WTC11 (cell line): Measurements from ENCODE around the gene GPR89B. TPM values are rescaled to one million over a fixed set of nuclear protein-coding genes. Genes with fewer than 3 reads are reported as not detected.

Experiments used
- ATAC-seq: fragments of 200-7000 bp; cut with Tn5 transposase; 2 replicates; pipeline ENCODE4 v1.10.0; 2021; ENCODE audit warnings: mild to moderate bottlenecking, moderate library complexity
- CTCF ChIA-PET: fragments of 300-600 bp; sonication (Branson Sonifier 250); formaldehyde crosslinking; loops from one replicate; lab custom pipeline; 2021; ENCODE audit warnings: antibody characterized with exemption; lab: Charles Lee
- POLR2A ChIA-PET: fragments of 350-600 bp; sonication (Branson Sonifier 250); formaldehyde crosslinking; loops from one replicate; lab custom pipeline; 2021; ENCODE audit warnings: antibody characterized with exemption; lab: Charles Lee
- DNase-seq: peaks from one replicate; pipeline ENCODE4 v3.0.0; 2021; ENCODE audit warnings: low spot score
- H3K27ac Mint-ChIP-seq: 2 replicates; pipeline ENCODE4 v1.8.0; 2021; ENCODE audit warnings: mixed read lengths
- H3K27me3 Mint-ChIP-seq: 2 replicates; pipeline ENCODE4 v1.8.0; 2021; ENCODE audit warnings: low read depth, mild to moderate bottlenecking, moderate library complexity, mixed read lengths
- H3K36me3 Mint-ChIP-seq: 2 replicates; pipeline ENCODE4 v1.8.0; 2021; ENCODE audit warnings: mixed read lengths
- H3K4me1 Mint-ChIP-seq: 2 replicates; pipeline ENCODE4 v1.8.0; 2022; ENCODE audit warnings: mixed read lengths
- H3K4me3 Mint-ChIP-seq: 2 replicates; pipeline ENCODE4 v1.8.0; 2021; ENCODE audit warnings: mild to moderate bottlenecking, moderate library complexity, mixed read lengths
- H3K9me3 Mint-ChIP-seq: 2 replicates; pipeline ENCODE4 v1.8.0; 2021; ENCODE audit warnings: mixed read lengths
- CBFB ChIP-seq: sonication (generic); formaldehyde crosslinking; IDR thresholded peaks from 2 replicates; pipeline ENCODE4 v1.8.1; 2022; ENCODE audit warnings: mild to moderate bottlenecking, low read depth, missing genetic modification reagents
- CTCF ChIP-seq: fragments of 200-600 bp; IDR thresholded peaks from 2 replicates; pipeline ENCODE4 v1.8.0; 2022; ENCODE audit warnings: antibody characterized with exemption
- ETV6 ChIP-seq: sonication (generic); formaldehyde crosslinking; IDR thresholded peaks from 2 replicates; pipeline ENCODE4 v1.8.1; 2022; ENCODE audit warnings: mild to moderate bottlenecking, missing genetic modification reagents
- FOXK1 ChIP-seq: sonication (generic); formaldehyde crosslinking; IDR thresholded peaks from 2 replicates; pipeline ENCODE4 v1.8.0; 2022; ENCODE audit warnings: mild to moderate bottlenecking, moderate library complexity, missing genetic modification reagents
- MXD4 ChIP-seq: fragments of 250-450 bp; sonication (Bioruptor Pico); IDR thresholded peaks from 2 replicates; pipeline ENCODE4 v1.8.0; 2021; ENCODE audit warnings: mild to moderate bottlenecking, moderate library complexity, borderline replicate concordance
- NFATC4 ChIP-seq: fragments of 250-450 bp; sonication (Bioruptor Pico); IDR thresholded peaks from 2 replicates; pipeline ENCODE4 v1.9.0; 2021; ENCODE audit warnings: mild to moderate bottlenecking
- NFYB ChIP-seq: sonication (generic); formaldehyde crosslinking; conservative IDR thresholded peaks from 2 replicates; pipeline ENCODE4 v1.8.0; 2022; ENCODE audit warnings: low read depth, missing genetic modification reagents
- NR1H2 ChIP-seq: sonication (generic); formaldehyde crosslinking; IDR thresholded peaks from 2 replicates; pipeline ENCODE4 v1.9.0; 2021; ENCODE audit warnings: mild to moderate bottlenecking, moderate library complexity, missing genetic modification reagents
- RELA ChIP-seq: sonication (generic); formaldehyde crosslinking; IDR thresholded peaks from 2 replicates; pipeline ENCODE4 v1.8.1; 2022; ENCODE audit warnings: missing genetic modification reagents, mild to moderate bottlenecking, borderline replicate concordance
- ZBTB21 ChIP-seq: sonication (generic); formaldehyde crosslinking; IDR thresholded peaks from 2 replicates; pipeline ENCODE4 v1.8.1; 2023; ENCODE audit warnings: mild to moderate bottlenecking, missing genetic modification reagents, borderline replicate concordance
- total RNA-seq: library from RNA; stranded (reverse); gene quantifications from 3 replicates; pipeline ENCODE4 v1.2.3, GENCODE V29; 2021
- TF ChIP-seq, protein P1 (sequence below): sonication (generic); formaldehyde crosslinking; IDR thresholded peaks from 2 replicates; pipeline ENCODE4 v1.8.1; 2023; ENCODE audit warnings: mild to moderate bottlenecking, missing genetic modification reagents
- TF ChIP-seq, protein P2 (sequence below): fragments of 250-450 bp; sonication (Bioruptor Pico); IDR thresholded peaks from 2 replicates; pipeline ENCODE4 v1.9.0; 2021; ENCODE audit warnings: mild to moderate bottlenecking, borderline replicate concordance

The GPR89B gene
- total RNA-seq, 1 experiment from 2014 or later: 16.3 TPM

- TF ChIP-seq, protein P1, sequence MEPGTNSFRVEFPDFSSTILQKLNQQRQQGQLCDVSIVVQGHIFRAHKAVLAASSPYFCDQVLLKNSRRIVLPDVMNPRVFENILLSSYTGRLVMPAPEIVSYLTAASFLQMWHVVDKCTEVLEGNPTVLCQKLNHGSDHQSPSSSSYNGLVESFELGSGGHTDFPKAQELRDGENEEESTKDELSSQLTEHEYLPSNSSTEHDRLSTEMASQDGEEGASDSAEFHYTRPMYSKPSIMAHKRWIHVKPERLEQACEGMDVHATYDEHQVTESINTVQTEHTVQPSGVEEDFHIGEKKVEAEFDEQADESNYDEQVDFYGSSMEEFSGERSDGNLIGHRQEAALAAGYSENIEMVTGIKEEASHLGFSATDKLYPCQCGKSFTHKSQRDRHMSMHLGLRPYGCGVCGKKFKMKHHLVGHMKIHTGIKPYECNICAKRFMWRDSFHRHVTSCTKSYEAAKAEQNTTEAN: no peak
- TF ChIP-seq FOXK1 (CRISPR knock-in tag) (no peak), ETV6 (CRISPR knock-in tag) (no peak), CBFB (CRISPR knock-in tag) (no peak)
These were observed 36.0 kb upstream of the GPR89B start (continued) for GRCh38 chr1:147892216-147892615.

GRCh38 chr1:147892731-147893214, 35.4 kb upstream of the GPR89B start:
- H3K27ac Mint-ChIP-seq: no peak overlapping the region
- ChIA-PET CTCF (interaction anchor here (0.5 to 3.9 kb wide), 68 partner anchors 10 to 619 kb away, joined by 3 to 143 read pairs (median 5); partner anchors contain the start of genes ACP6 and GJA8), POLR2A (interaction anchor here (0.6 to 1.2 kb wide), 3 partner anchors 170 to 371 kb away, joined by 3 to 4 read pairs (median 3); partner anchors contain the start of gene ACP6)
- H3K4me3 Mint-ChIP-seq: no peak overlapping the region
- H3K9me3 Mint-ChIP-seq: no peaks in the 10 kb centered on the region
- no peaks in the 10 kb centered on the region for H3K36me3 Mint-ChIP-seq
- TF ChIP-seq MXD4 (CRISPR knock-in tag) (no peak), RELA (CRISPR knock-in tag) (no peak), NFYB (CRISPR knock-in tag) (no peak), NFATC4 (no peak), CTCF (peak; percentile 78), ZBTB21 (CRISPR knock-in tag) (no peak)
- TF ChIP-seq, all 79 proteins: peak for 1
- DNase-seq (peak; percentile 31), ATAC-seq (0 out of 2 replicates have a peak, but pooled peaks have one; percentile 12)
- peaks cover 21% of the 10 kb centered on the region for H3K4me1 Mint-ChIP-seq
- no peaks in the 10 kb centered on the region; the same call in 1 of the 2 replicates for H3K27me3 Mint-ChIP-seq

GRCh38 chr1:147895123-147895522, 33.1 kb upstream of the GPR89B start:
- Mint-ChIP-seq H3K4me1 (peaks cover 15% of the 10 kb centered on the region), H3K9me3 (no peaks in the 10 kb centered on the region), H3K27me3 (peaks cover 3% of the 10 kb centered on the region), H3K27ac (no peak overlapping the region), H3K36me3 (no peaks in the 10 kb centered on the region), H3K4me3 (no peak overlapping the region)
- no peak for ATAC-seq
- ChIA-PET POLR2A (no interaction called here), CTCF (no interaction called here)
- no peak for TF ChIP-seq NR1H2 (CRISPR knock-in tag)
- TF ChIP-seq, protein P2, sequence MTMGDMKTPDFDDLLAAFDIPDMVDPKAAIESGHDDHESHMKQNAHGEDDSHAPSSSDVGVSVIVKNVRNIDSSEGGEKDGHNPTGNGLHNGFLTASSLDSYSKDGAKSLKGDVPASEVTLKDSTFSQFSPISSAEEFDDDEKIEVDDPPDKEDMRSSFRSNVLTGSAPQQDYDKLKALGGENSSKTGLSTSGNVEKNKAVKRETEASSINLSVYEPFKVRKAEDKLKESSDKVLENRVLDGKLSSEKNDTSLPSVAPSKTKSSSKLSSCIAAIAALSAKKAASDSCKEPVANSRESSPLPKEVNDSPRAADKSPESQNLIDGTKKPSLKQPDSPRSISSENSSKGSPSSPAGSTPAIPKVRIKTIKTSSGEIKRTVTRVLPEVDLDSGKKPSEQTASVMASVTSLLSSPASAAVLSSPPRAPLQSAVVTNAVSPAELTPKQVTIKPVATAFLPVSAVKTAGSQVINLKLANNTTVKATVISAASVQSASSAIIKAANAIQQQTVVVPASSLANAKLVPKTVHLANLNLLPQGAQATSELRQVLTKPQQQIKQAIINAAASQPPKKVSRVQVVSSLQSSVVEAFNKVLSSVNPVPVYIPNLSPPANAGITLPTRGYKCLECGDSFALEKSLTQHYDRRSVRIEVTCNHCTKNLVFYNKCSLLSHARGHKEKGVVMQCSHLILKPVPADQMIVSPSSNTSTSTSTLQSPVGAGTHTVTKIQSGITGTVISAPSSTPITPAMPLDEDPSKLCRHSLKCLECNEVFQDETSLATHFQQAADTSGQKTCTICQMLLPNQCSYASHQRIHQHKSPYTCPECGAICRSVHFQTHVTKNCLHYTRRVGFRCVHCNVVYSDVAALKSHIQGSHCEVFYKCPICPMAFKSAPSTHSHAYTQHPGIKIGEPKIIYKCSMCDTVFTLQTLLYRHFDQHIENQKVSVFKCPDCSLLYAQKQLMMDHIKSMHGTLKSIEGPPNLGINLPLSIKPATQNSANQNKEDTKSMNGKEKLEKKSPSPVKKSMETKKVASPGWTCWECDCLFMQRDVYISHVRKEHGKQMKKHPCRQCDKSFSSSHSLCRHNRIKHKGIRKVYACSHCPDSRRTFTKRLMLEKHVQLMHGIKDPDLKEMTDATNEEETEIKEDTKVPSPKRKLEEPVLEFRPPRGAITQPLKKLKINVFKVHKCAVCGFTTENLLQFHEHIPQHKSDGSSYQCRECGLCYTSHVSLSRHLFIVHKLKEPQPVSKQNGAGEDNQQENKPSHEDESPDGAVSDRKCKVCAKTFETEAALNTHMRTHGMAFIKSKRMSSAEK: no peak
- TF ChIP-seq NFATC4: no peak
- DNase-seq: no peak
